ENCODE measurements around the gene GIMAP1. TPM values are rescaled to one million over a fixed set of nuclear protein-coding genes. Genes with fewer than 3 reads are reported as not detected.

Gene GIMAP1
- total RNA-seq, result not detected in 2 replicates

DNA sequence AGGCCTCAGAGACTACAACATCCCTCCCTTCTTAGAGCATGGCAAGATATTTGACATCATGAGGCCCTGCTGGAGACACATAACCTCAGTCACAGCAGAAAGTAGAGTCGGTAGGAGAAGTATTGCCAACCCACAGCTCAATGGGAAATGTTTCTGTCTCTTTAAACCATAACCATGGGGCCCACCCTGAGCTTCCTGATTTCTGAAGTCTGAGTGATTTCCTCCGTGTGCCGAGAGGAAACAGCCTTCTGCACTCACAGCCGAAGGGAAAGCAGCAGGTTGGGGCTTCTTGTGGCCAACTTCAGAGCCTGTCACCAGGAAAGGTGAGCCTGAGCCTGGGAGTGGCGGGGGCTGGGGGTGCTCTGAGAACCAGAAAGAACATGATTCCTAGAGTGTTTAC is at the start of gene GIMAP1:
GIMAP1 (plus strand) TSS at position 246 of the 400 bp plus-strand sequence. CDS start 2,435 bp downstream, outside the sequence.

DNA sequence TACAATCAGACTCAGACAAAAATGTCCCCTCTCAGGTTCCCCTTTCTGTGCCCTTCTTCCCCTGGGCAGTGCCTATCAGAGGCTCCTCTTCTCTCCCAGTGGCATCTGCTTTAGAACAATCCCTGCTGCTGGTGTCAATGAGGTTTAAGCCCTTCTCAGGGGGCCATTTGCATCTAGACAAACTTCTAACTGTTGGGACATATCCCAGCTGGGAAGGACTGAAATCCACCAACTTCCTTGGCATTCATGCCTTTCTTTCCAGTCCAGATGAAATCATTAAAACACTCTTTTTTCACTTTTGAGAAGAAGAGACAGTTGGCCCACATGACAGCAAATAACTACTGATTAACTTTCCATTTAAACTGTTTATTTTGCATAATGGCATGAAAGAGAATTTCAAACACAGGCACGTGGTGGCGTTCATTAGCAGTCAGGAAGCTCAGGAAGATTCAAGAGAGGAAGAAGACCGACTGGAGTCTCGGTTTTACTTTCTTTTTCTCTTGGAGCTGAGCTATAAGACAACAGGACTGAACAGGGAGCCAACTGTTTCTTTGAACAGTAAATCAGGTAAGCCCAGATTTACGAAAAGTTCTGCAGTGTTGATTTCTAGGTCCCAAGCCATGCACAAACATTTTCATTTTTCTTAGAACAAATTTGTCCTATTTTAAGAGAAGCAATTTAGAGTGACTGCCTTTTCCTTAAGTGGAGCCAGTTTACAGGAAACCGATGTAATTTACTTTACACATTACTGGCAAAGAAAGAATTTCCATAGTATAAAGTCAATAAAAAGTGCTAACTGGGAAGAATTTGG is 31.0 kb upstream of the GIMAP1 start, which contains the start of gene GIMAP2:
GIMAP2 (plus strand) TSS at position 488 of the 811 bp plus-strand sequence. CDS start 1,354 bp downstream, outside the sequence.

DNA sequence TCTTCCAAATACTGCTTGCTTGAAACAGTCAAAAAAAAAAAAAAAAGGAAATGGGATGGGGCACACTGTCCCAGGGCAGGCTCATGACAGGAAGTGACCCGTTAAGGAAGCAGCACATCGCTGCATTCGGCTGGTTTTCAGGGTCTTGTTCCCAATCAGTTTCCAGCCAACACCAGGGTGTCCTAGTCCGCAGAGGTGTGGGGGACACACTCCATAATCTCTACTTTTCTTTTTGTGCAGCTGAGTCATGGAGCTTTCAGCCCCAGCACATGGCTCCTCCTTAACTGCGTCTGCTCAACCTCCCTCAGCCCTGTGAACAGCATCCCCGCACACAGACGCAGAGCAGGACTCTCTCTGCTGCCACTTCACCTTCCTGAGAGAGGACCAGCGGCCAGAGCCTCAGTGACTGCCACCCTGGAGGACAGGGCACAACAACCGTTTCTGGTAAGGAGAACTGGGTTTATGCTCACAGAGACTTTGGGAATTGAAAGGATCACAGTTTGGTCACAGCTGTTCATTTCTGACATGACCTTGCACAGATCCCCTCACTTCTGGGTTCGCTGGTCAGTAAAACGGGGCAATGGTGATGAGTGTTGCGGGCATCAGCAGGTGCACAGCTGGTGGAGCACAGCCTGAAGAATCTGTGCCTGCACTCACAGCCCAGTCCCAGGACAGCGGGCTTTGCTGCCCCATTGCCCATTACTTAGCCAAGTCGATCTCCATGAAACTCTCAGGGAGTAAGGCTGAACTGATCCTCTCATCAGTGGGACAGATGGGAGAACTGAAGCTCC is 21.0 kb downstream of the GIMAP1 start, which contains the start of gene GIMAP5:
GIMAP5 (plus strand) TSS at position 154 of the 791 bp plus-strand sequence. CDS start 3,467 bp downstream, outside the sequence.

Other genes starting within 250 kb of the GIMAP1 start
- gene GIMAP7, start 201.7 kb upstream of the GIMAP1 start, total RNA-seq, result not detected in 2 replicates
- gene GIMAP4, start 149.2 kb upstream of the GIMAP1 start, total RNA-seq, result not detected in 2 replicates
- not detected in 2 replicates for gene GIMAP6, start 84.2 kb upstream of the GIMAP1 start, total RNA-seq
- gene GIMAP2, start 30.9 kb upstream of the GIMAP1 start, total RNA-seq, result 1.2 TPM in 1 of 2 replicates, not detected in the other
- not detected in 2 replicates for gene GIMAP5, start 20.8 kb downstream of the GIMAP1 start, total RNA-seq
- gene TMEM176B, start 83.8 kb downstream of the GIMAP1 start, total RNA-seq, result 0.35 and 0.58 TPM in 2 replicates
- 0.53 and 1.2 TPM in 2 replicates for gene TMEM176A, start 84.2 kb downstream of the GIMAP1 start, total RNA-seq
- not detected in 2 replicates for gene AOC1, start 135.9 kb downstream of the GIMAP1 start, total RNA-seq

Measured in myometrial cell (primary cell).